Measurements from ENCODE around the gene WFDC10B. TPM values are rescaled to one million over a fixed set of nuclear protein-coding genes. Genes with fewer than 3 reads are reported as not detected.
"Not testable (repeated sequence)": the region's sequence is repeated elsewhere in the genome, so short reads cannot be mapped to it uniquely, and the experiment has no call there.

The WFDC10B gene
- total RNA-seq, 3 donors from 2014 or later (not counting 1 experiment from before 2014, with no cell fraction given), result not detected

DNA sequence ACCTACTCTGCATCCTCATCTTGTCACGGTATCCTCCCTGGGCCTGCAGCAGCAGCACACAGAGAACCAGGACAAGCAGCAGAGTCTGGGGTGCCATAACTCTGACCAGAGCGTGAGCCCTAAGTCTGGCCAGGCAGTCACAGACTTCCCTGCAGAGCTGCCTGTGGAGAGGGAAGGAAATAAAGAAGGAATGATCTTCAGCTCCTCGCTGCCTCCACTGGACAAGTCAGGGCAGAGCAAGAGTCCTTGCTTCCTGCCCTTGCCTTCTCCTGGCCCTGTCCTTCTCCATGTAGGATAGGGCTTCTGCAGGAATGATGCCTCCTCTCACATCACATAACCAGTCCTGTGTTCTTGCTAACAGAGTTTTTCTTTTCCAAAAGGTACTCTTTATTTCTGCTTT is 18.9 kb downstream of the WFDC10B start:
- DNase-seq (no peak), ATAC-seq (no peak)
- TF ChIP-seq, protein P1, sequence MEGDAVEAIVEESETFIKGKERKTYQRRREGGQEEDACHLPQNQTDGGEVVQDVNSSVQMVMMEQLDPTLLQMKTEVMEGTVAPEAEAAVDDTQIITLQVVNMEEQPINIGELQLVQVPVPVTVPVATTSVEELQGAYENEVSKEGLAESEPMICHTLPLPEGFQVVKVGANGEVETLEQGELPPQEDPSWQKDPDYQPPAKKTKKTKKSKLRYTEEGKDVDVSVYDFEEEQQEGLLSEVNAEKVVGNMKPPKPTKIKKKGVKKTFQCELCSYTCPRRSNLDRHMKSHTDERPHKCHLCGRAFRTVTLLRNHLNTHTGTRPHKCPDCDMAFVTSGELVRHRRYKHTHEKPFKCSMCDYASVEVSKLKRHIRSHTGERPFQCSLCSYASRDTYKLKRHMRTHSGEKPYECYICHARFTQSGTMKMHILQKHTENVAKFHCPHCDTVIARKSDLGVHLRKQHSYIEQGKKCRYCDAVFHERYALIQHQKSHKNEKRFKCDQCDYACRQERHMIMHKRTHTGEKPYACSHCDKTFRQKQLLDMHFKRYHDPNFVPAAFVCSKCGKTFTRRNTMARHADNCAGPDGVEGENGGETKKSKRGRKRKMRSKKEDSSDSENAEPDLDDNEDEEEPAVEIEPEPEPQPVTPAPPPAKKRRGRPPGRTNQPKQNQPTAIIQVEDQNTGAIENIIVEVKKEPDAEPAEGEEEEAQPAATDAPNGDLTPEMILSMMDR (IDR thresholded peaks at IDR 0.05), result no peak
- Mint-ChIP-seq H3K4me1 (no peaks in the 10 kb centered on the region), H3K9me3 (peaks cover 0 to 2% of the 10 kb centered on the region in 2 donors), H3K27ac (no peak overlapping the region), H3K27me3 (ENCODE audit: low read depth in 2 of 2) (peaks cover 3 to 13% of the 10 kb centered on the region in 2 donors), H3K4me3 (no peak overlapping the region), H3K36me3 (no peaks in the 10 kb centered on the region)
- no peaks in the 10 kb centered on the region for H3K27me3 ChIP-seq (ENCODE audit: control insufficient read depth, insufficient read depth, low read length)
- no peak overlapping the region for H3K4me3 ChIP-seq (ENCODE audit: low read length)
- H3K36me3 ChIP-seq (ENCODE audit: control insufficient read depth, insufficient read depth, low read length), result no peaks in the 10 kb centered on the region
- intact Hi-C loops (cut with micrococcal nuclease), result no loop called here
- H3K4me1 ChIP-seq (ENCODE audit: control insufficient read depth, insufficient read depth, low read length), result no peaks in the 10 kb centered on the region
- WGBS (ENCODE audit: insufficient coverage), result 66% methylated on average over 3 of the region's 3 CpGs
- H3K27ac ChIP-seq (ENCODE audit: low read length), result no peak overlapping the region
- H3K9me3 ChIP-seq (ENCODE audit: control insufficient read depth, insufficient read depth, low read length), result no peaks in the 10 kb centered on the region

DNA sequence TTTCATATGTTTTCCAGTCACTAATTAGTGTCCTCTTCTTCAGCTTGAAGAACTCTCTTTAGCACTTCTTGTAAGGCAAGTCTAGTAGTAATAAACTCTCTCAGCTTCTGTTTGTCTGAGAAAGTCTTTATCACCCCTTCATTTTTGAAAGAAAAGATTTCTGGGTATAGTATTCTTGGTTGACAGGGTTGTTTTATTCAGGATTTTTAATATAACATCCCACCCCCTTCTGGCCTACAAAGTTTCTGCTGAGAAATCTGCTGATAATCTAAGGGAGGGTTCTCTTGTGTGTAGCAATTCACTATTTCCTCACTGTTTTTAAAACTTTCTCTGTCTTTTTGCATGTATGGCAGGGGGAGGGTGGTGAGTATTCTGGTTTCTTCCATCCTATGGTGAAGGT is 25.2 kb downstream of the WFDC10B start:
- Mint-ChIP-seq H3K4me3 (no peak overlapping the region), H3K4me1 (no peaks in the 10 kb centered on the region), H3K27ac (no peak overlapping the region), H3K27me3 (ENCODE audit: low read depth in 2 of 2) (peaks cover 5 to 30% of the 10 kb centered on the region in 2 donors), H3K9me3 (peaks cover 2 to 5% of the 10 kb centered on the region in 2 donors), H3K36me3 (peaks cover 11% of the 10 kb centered on the region)
- Histone ChIP-seq H3K9me3 (ENCODE audit: control insufficient read depth, insufficient read depth, low read length) (peaks cover 20% of the 10 kb centered on the region), H3K4me3 (ENCODE audit: low read length) (no peak overlapping the region), H3K27me3 (ENCODE audit: control insufficient read depth, insufficient read depth, low read length) (peaks cover 2% of the 10 kb centered on the region), H3K27ac (ENCODE audit: low read length) (no peak overlapping the region), H3K36me3 (ENCODE audit: control insufficient read depth, insufficient read depth, low read length) (no peaks in the 10 kb centered on the region), H3K4me1 (ENCODE audit: control insufficient read depth, insufficient read depth, low read length) (no peaks in the 10 kb centered on the region)
- ATAC-seq, result no peak
- DNase-seq, result no peak
- TF ChIP-seq, protein P1 (IDR thresholded peaks at IDR 0.05), result no peak
- intact Hi-C loops (cut with micrococcal nuclease), result no loop called here

DNA sequence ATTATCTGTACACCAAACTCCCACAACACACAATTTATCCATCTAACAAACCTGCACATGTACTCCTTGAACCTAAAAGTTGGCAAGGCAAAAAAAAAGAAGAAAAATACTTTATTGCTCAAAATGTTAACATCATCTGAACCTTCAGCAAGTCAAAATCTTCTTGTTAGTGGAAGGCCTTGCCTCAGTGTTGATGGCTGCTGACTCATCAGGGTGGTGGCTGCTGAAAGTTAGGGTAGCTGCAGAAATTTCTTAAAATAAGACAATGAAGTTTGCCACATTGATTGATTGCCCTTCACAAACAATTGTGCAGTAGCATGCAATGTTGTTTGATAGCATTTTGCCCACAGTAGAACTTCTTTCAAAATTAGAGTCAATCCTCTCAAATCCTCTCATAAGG is 32.1 kb downstream of the WFDC10B start:
- H3K9me3 ChIP-seq (ENCODE audit: control insufficient read depth, insufficient read depth, low read length), result no peaks in the 10 kb centered on the region
- TF ChIP-seq, protein P1 (IDR thresholded peaks at IDR 0.05), result no peak
- no peaks in the 10 kb centered on the region for H3K4me1 ChIP-seq (ENCODE audit: control insufficient read depth, insufficient read depth, low read length)
- intact Hi-C loops (cut with micrococcal nuclease), result no loop called here
- H3K4me1 Mint-ChIP-seq, result no peaks in the 10 kb centered on the region
- no peaks in the 10 kb centered on the region for H3K36me3 ChIP-seq (ENCODE audit: control insufficient read depth, insufficient read depth, low read length)
- peaks cover 22 to 58% of the 10 kb centered on the region in 2 donors for H3K27me3 Mint-ChIP-seq (ENCODE audit: low read depth in 2 of 2)
- H3K36me3 Mint-ChIP-seq, result no peaks in the 10 kb centered on the region
- no peak overlapping the region for H3K27ac ChIP-seq (ENCODE audit: low read length)
- H3K27me3 ChIP-seq (ENCODE audit: control insufficient read depth, insufficient read depth, low read length), result peaks cover 1% of the 10 kb centered on the region
- no peak overlapping the region for H3K27ac Mint-ChIP-seq
- H3K9me3 Mint-ChIP-seq, result no peaks in the 10 kb centered on the region
- no peak overlapping the region for H3K4me3 ChIP-seq (ENCODE audit: low read length)
- no peak for ATAC-seq
- no peak for DNase-seq
- no peak overlapping the region for H3K4me3 Mint-ChIP-seq

DNA sequence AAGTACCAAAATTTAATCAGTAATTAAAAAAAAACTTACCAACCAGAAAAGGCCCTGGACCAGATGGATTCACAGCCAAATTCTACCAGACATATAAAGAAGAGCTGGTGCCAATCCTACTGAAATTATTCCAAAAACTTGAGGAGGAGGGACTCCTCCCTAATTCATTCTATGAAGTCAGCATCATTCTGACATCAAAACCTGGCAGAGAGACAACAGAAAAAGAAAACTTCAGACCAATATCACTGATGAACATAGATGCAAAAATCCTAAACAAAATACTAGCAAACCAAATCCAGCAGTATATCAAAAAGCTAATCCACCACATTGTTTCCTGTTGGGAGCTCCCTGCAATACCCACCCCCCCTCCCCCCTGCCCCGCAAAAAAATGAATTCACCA is 34.7 kb downstream of the WFDC10B start, which contains the start of gene WFDC11:
Gene WFDC11 (minus strand): TSS at position 101 of the 400 bp plus-strand sequence. CDS start 19,639 bp downstream, outside the sequence.
- intact Hi-C loops (cut with micrococcal nuclease), result no loop called here
- no peak for ATAC-seq
- H3K4me3 ChIP-seq (ENCODE audit: low read length), result no peak within 1 kb of the TSS
- H3K4me1 ChIP-seq (ENCODE audit: control insufficient read depth, insufficient read depth, low read length), result no peaks in the 10 kb centered on the region
- DNase-seq, result no peak
- WGBS (ENCODE audit: insufficient coverage), result no CpG with 5 or more reads among the region's 1 CpG
- Mint-ChIP-seq H3K36me3 (no peaks in the 10 kb centered on the region), H3K27me3 (ENCODE audit: low read depth in 2 of 2) (peaks cover 20 to 46% of the 10 kb centered on the region in 2 donors), H3K27ac (no peak within 1 kb of the TSS), H3K9me3 (no peaks in the 10 kb centered on the region), H3K4me3 (no peak within 1 kb of the TSS), H3K4me1 (no peaks in the 10 kb centered on the region)
- no peaks in the 10 kb centered on the region for H3K9me3 ChIP-seq (ENCODE audit: control insufficient read depth, insufficient read depth, low read length)
- no peaks in the 10 kb centered on the region for H3K27me3 ChIP-seq (ENCODE audit: control insufficient read depth, insufficient read depth, low read length)
- H3K27ac ChIP-seq (ENCODE audit: low read length), result no peak within 1 kb of the TSS
- no peaks in the 10 kb centered on the region for H3K36me3 ChIP-seq (ENCODE audit: control insufficient read depth, insufficient read depth, low read length)
- TF ChIP-seq, protein P1 (IDR thresholded peaks at IDR 0.05), result no peak

DNA sequence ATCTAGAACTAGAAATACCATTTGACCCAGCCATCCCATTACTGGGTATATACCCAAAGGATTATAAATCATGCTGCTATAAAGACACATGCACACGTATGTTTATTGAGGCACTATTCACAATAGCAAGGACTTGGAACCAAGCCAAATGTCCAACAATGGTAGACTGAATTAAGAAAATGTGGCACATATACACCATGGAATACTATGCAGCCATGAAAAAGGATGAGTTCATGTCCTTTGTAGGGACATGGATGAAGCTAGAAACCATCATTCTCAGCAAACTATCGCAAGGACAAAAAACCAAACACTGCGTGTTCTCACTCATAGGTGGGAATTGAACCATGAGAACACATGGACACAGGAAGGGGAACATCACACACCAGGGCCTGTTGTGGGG is 47.8 kb downstream of the WFDC10B start:
- H3K4me1 ChIP-seq (ENCODE audit: control insufficient read depth, insufficient read depth, low read length); DNase-seq; H3K27me3 ChIP-seq (ENCODE audit: control insufficient read depth, insufficient read depth, low read length); H3K27ac Mint-ChIP-seq; H3K4me3 ChIP-seq (ENCODE audit: low read length); H3K9me3 ChIP-seq (ENCODE audit: control insufficient read depth, insufficient read depth, low read length); H3K9me3 Mint-ChIP-seq; ATAC-seq; H3K36me3 Mint-ChIP-seq; H3K27ac ChIP-seq (ENCODE audit: low read length); H3K4me3 Mint-ChIP-seq; H3K4me1 Mint-ChIP-seq; intact Hi-C loops (cut with micrococcal nuclease); H3K36me3 ChIP-seq (ENCODE audit: control insufficient read depth, insufficient read depth, low read length): not testable (repeated sequence)
- 100% methylated on average over 1 of the region's 3 CpGs for whole genome bisulfite sequencing (ENCODE audit: insufficient coverage)
- H3K27me3 Mint-ChIP-seq (ENCODE audit: low read depth in 2 of 2), result peaks cover 6 to 26% of the 10 kb centered on the region in 2 donors

Data from natural killer cell (primary cell).